K562 (cell line): ENCODE data around the gene BEST1. TPM values are rescaled to one million over a fixed set of nuclear protein-coding genes. Genes with fewer than 3 reads are reported as not detected.
A peak's percentile ranks its signal among the peaks of the same experiment; 100 is the strongest.

Source experiments
- BRCA1 ChIP-seq, 2 experiments: fragments of 450-650 bp in 1 of 2; sonication (generic) in 1 of 2; formaldehyde crosslinking in 1 of 2; IDR thresholded peaks; 2 replicates each; pipeline versions ENCODE4 v1.5.0 to v1.6.1; 2017 to 2020; ENCODE audit warnings: mild to moderate bottlenecking in 1 of 2, missing genetic modification reagents in 1 of 2
- CEBPB ChIP-seq: fragments of 450-650 bp; IDR thresholded peaks from 2 replicates; pipeline ENCODE4 v1.6.1; 2016; ENCODE audit warnings: missing genetic modification characterization, missing compliant biosample characterization
- DPF2 ChIP-seq: fragments of 450-650 bp; IDR thresholded peaks from 2 replicates; pipeline ENCODE4 v1.6.1; 2016
- HLTF ChIP-seq: fragments of 450-650 bp; IDR thresholded peaks from 2 replicates; pipeline ENCODE4 v1.6.1; 2016
- L3MBTL2 ChIP-seq: fragments of 450-650 bp; IDR thresholded peaks from 2 replicates; pipeline ENCODE4 v1.6.1; 2016; ENCODE audit warnings: mild to moderate bottlenecking, moderate library complexity
- NFYB ChIP-seq: IDR thresholded peaks from 2 replicates; pipeline ENCODE4 v1.6.1; 2011; ENCODE audit warnings: mild to moderate bottlenecking, moderate library complexity; ENCODE audit not compliant: insufficient read length; ENCODE audit errors: extremely low read depth
- SREBF2 ChIP-seq: sonication (generic); formaldehyde crosslinking; IDR thresholded peaks from 2 replicates; pipeline ENCODE4 v1.4.0; 2020; ENCODE audit warnings: mild to moderate bottlenecking, missing genetic modification reagents
- STAT5B ChIP-seq: fragments of 250-450 bp; sonication (Bioruptor Pico); IDR thresholded peaks from 2 replicates; pipeline ENCODE4 v1.8.0; 2021; ENCODE audit warnings: mild to moderate bottlenecking, inconsistent platforms
- ZNF184 ChIP-seq: sonication (generic); formaldehyde crosslinking; IDR thresholded peaks from 2 replicates; pipeline ENCODE4 v1.5.0; 2020; ENCODE audit warnings: missing genetic modification reagents
- ZNF197 ChIP-seq: fragments of 200-800 bp; sonication (Bioruptor generic); IDR thresholded peaks from 2 replicates; pipeline ENCODE4 v1.6.1; 2016; ENCODE audit warnings: low read depth, missing genetic modification characterization, missing compliant biosample characterization
- ZNF551 ChIP-seq: fragments of 250-450 bp; sonication (Bioruptor Pico); IDR thresholded peaks from 2 replicates; pipeline ENCODE4 v1.5.0; 2021; ENCODE audit warnings: mild to moderate bottlenecking, moderate library complexity
- ZNF584 ChIP-seq: fragments of 200-800 bp; sonication (Bioruptor generic); IDR thresholded peaks from 2 replicates; pipeline ENCODE4 v1.6.1; 2016; ENCODE audit warnings: low read depth, mild to moderate bottlenecking, missing genetic modification characterization, missing compliant biosample characterization
- polyA plus RNA-seq, 8 experiments: library from polyadenylated mRNA; depleted of rRNA in 4 of 8; stranded (reverse) in 5 of 8; unstranded in 3 of 8; fragments of >200 nt; fragmentation: Nextera tagmentation in 2 of 8; fragmentation: Illumina TruSeq in 1 of 8; extraction: Ambion mirVana in 2 of 8; extraction: Trizol in 1 of 8; gene quantifications; 2 replicates each; pipeline versions ENCODE4 v1.2.1 to v1.2.3, GENCODE V29; 2011 to 2014; ENCODE audit warnings: inconsistent platforms in 1 of 8, missing spikeins in 1 of 8
- total RNA-seq, 7 experiments: library from RNA; depleted of rRNA in 6 of 7; stranded (reverse); fragments of >200 nt in 6 of 7; fragmentation: Illumina TruSeq in 2 of 7; extraction: Trizol in 2 of 7; gene quantifications; 2 replicates each; pipeline versions ENCODE4 v1.2.1 to v1.2.3, GENCODE V29; 2011 to 2021; ENCODE audit warnings: low replicate concordance in 1 of 7
- TF ChIP-seq, protein P1 (sequence below), 2 experiments: fragments of 450-650 bp in 1 of 2; sonication (generic) in 1 of 2; formaldehyde crosslinking in 1 of 2; IDR thresholded peaks; 2 replicates each; pipeline versions ENCODE4 v1.7.1 to v1.9.0; 2016 to 2022; ENCODE audit warnings: inconsistent platforms in 1 of 2, mild to moderate bottlenecking in 1 of 2, missing genetic modification reagents in 1 of 2
- TF ChIP-seq, protein P2 (sequence below): fragments of 450-650 bp; formaldehyde crosslinking; conservative IDR thresholded peaks from 2 replicates; pipeline ENCODE4 v1.4.0; 2022; ENCODE audit warnings: mild to moderate bottlenecking, missing genetic modification characterization
- TF ChIP-seq, protein P3 (sequence below): IDR thresholded peaks from 2 replicates; pipeline ENCODE4 v1.6.1; 2012; ENCODE audit warnings: low read depth, low read length, improper control_type of control experiment, borderline replicate concordance

BEST1 gene
- total and polyA plus RNA-seq, 9 of the 15 experiments (the other 6 are each of a cell fraction or from before 2014, with no cell fraction given), result 0.07 to 1.3 (median 0.40) TPM

DNA sequence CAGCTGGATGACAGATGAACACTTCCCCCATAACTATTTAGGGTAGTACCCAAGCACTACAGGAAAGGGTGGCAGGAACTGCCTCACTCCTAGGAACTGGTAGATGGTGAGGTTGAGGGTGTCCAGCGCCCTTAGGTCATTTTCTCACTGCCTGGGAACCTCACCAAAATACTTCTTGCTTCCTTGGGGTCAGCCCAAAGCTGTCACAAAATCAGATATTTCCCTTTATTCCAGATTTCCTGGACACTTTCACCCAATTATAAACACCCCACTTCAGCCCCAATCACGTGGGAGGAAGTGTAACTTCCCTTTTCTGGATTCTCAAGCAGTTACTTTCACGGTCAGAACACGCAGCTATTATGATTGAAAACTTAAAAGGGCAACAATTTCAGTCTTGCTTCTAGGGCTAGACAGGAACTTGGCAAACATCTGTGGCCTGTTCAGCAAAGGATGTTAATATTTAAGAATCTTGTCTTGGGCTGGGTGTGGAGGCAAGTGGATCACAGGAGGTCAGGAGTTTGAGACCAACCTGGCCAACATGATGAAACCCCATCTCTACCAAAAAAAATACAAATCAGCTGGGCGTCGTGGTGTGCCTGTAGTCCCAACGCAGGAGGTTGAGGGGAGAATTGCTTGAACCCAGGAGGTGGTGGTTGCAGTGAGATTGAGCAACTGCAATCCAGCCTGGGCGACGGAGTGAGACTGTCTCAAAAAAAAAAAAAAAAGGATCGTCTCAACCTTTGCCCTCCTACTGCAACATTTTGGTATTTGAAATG, 13.3 kb downstream of the BEST1 start (continued):
- TF ChIP-seq, protein P1, sequence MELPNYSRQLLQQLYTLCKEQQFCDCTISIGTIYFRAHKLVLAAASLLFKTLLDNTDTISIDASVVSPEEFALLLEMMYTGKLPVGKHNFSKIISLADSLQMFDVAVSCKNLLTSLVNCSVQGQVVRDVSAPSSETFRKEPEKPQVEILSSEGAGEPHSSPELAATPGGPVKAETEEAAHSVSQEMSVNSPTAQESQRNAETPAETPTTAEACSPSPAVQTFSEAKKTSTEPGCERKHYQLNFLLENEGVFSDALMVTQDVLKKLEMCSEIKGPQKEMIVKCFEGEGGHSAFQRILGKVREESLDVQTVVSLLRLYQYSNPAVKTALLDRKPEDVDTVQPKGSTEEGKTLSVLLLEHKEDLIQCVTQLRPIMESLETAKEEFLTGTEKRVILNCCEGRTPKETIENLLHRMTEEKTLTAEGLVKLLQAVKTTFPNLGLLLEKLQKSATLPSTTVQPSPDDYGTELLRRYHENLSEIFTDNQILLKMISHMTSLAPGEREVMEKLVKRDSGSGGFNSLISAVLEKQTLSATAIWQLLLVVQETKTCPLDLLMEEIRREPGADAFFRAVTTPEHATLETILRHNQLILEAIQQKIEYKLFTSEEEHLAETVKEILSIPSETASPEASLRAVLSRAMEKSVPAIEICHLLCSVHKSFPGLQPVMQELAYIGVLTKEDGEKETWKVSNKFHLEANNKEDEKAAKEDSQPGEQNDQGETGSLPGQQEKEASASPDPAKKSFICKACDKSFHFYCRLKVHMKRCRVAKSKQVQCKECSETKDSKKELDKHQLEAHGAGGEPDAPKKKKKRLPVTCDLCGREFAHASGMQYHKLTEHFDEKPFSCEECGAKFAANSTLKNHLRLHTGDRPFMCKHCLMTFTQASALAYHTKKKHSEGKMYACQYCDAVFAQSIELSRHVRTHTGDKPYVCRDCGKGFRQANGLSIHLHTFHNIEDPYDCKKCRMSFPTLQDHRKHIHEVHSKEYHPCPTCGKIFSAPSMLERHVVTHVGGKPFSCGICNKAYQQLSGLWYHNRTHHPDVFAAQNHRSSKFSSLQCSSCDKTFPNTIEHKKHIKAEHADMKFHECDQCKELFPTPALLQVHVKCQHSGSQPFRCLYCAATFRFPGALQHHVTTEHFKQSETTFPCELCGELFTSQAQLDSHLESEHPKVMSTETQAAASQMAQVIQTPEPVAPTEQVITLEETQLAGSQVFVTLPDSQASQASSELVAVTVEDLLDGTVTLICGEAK (IDR thresholded peaks at IDR 0.05), result no peak
- TF ChIP-seq, protein P1 (CRISPR knock-in tag; IDR thresholded peaks at IDR 0.05), result no peak
- TF ChIP-seq STAT5B (CRISPR knock-in tag) (no peak), NFYB (no peak), ZNF184 (no peak), ZNF551 (peak; percentile 26; the same call in 1 of the 2 replicates), DPF2 (peak; percentile 25; the same call in 1 of the 2 replicates), ZNF197 (no peak), BRCA1 (IDR thresholded peaks at IDR 0.05) (no peak), BRCA1 (CRISPR knock-in tag; IDR thresholded peaks at IDR 0.05) (no peak), SREBF2 (CRISPR knock-in tag) (no peak), ZNF584 (CRISPR knock-in tag) (no peak), CEBPB (peak; percentile 88), HLTF (peak; percentile 76; the same call in 1 of the 2 replicates), L3MBTL2 (peak; percentile 67)
- TF ChIP-seq, protein P2, sequence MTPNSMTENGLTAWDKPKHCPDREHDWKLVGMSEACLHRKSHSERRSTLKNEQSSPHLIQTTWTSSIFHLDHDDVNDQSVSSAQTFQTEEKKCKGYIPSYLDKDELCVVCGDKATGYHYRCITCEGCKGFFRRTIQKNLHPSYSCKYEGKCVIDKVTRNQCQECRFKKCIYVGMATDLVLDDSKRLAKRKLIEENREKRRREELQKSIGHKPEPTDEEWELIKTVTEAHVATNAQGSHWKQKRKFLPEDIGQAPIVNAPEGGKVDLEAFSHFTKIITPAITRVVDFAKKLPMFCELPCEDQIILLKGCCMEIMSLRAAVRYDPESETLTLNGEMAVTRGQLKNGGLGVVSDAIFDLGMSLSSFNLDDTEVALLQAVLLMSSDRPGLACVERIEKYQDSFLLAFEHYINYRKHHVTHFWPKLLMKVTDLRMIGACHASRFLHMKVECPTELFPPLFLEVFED, result peak; percentile 97
- TF ChIP-seq, protein P3, sequence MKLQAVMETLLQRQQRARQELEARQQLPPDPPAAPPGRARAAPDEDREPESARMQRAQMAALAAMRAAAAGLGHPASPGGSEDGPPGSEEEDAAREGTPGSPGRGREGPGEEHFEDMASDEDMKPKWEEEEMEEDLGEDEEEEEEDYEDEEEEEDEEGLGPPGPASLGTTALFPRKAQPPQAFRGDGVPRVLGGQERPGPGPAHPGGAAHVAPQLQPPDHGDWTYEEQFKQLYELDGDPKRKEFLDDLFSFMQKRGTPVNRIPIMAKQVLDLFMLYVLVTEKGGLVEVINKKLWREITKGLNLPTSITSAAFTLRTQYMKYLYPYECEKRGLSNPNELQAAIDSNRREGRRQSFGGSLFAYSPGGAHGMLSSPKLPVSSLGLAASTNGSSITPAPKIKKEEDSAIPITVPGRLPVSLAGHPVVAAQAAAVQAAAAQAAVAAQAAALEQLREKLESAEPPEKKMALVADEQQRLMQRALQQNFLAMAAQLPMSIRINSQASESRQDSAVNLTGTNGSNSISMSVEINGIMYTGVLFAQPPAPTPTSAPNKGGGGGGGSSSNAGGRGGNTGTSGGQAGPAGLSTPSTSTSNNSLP, result peak; percentile 51; the same call in 1 of the 2 replicates
